HCT116 (cell line): ENCODE data around the gene SPTLC3. TPM values are rescaled to one million over a fixed set of nuclear protein-coding genes. Genes with fewer than 3 reads are reported as not detected.

Source experiments
- ATAC-seq: fragments of 200-7000 bp; cut with Tn5 transposase; 2 replicates; pipeline ENCODE4 v1.9.1; 2020; ENCODE audit warnings: mild to moderate bottlenecking, moderate library complexity
- BruUV-seq: library from RNA; stranded (reverse); fragments of 400-500 nt; replicated peaks from 2 replicates; lab custom pipeline; 2021; lab: Mats Ljungman, UMichigan
- CTCF ChIA-PET: fragments of 300-600 bp; sonication (Branson Sonifier 250); formaldehyde crosslinking; loops from one replicate; lab custom pipeline; 2021; ENCODE audit warnings: antibody characterized with exemption; lab: Charles Lee
- POLR2A ChIA-PET: fragments of 300-600, 350-600 bp; sonication (Branson Sonifier 250); formaldehyde crosslinking; loops from one replicate; lab custom pipeline; 2021; ENCODE audit warnings: antibody characterized with exemption; lab: Charles Lee
- RAD21 ChIA-PET, 2 experiments: fragments of 300-600 bp; sonication (Branson Sonifier 250); formaldehyde crosslinking; loops; one replicate each; lab custom pipeline; 2023; ENCODE audit warnings: low total read pairs in 2 of 2; ENCODE audit not compliant: uncharacterized antibody in 2 of 2, unreplicated experiment in 2 of 2, low non-redundant PET in 1 of 2; lab: Charles Lee
- DNase-seq: peaks from one replicate; pipeline ENCODE4 v3.0.0-alpha.2; 2010; ENCODE audit warnings: low read depth, low spot score
- H2AFZ ChIP-seq: fragments of 200-600 bp; shearing (Covaris generic), sonication (generic); 2 replicates; pipeline ENCODE4 v1.6.1; 2017; ENCODE audit warnings: low read depth, mixed run types, mixed read lengths, antibody characterized with exemption, low read length; ENCODE audit not compliant: poor library complexity, severe bottlenecking
- H3K27ac ChIP-seq: 2 replicates; pipeline ENCODE4 v1.5.1; 2012; ENCODE audit warnings: low read depth, low read length
- H3K27me3 ChIP-seq: fragments of 200-600 bp; sonication (generic); 2 replicates; pipeline ENCODE4 v1.6.1; 2016; ENCODE audit warnings: mixed run types, low read length, mixed read lengths; ENCODE audit not compliant: insufficient read depth
- H3K36me3 ChIP-seq, 2 experiments: fragments of 200-500 bp in 1 of 2; fragments of 200-600 bp in 1 of 2; sonication (Bioruptor generic) in 1 of 2; sonication (generic) in 1 of 2; 2 replicates each; pipeline versions ENCODE4 v1.5.1 to v1.6.1; 2014 to 2016; ENCODE audit warnings: low read length in 2 of 2, inconsistent platforms in 1 of 2, mixed read lengths in 1 of 2, mixed run types in 1 of 2; ENCODE audit not compliant: insufficient read depth in 2 of 2, control insufficient read depth in 1 of 2
- H3K4me1 ChIP-seq, 2 experiments: fragments of 200-600 bp in 1 of 2; sonication (generic) in 1 of 2; 2 replicates each; pipeline versions ENCODE4 v1.5.1 to v1.6.1; 2012 to 2017; ENCODE audit warnings: low read length in 2 of 2, inconsistent platforms in 1 of 2, mild to moderate bottlenecking in 1 of 2, mixed read lengths in 1 of 2, mixed run types in 1 of 2, moderate library complexity in 1 of 2; ENCODE audit not compliant: insufficient read depth in 2 of 2, control insufficient read depth in 1 of 2
- H3K4me2 ChIP-seq: fragments of 200-600 bp; sonication (generic); 2 replicates; pipeline ENCODE4 v1.6.1; 2017; ENCODE audit warnings: mixed run types, low read length, mixed read lengths
- H3K4me3 ChIP-seq, 2 experiments: fragments of 200-600 bp in 1 of 2; sonication (generic) in 1 of 2; replicated peaks in 1 of 2; 2 replicates each; pipeline ENCODE4 v1.5.1; 2011 to 2016; ENCODE audit warnings: low read length in 2 of 2, control low read depth in 1 of 2, low read depth in 1 of 2, mild to moderate bottlenecking in 1 of 2, mixed read lengths in 1 of 2, mixed run types in 1 of 2
- H3K79me2 ChIP-seq: fragments of 200-600 bp; sonication (generic); 2 replicates; pipeline ENCODE4 v1.6.1; 2017; ENCODE audit warnings: mild to moderate bottlenecking, mixed run types, low read length, moderate library complexity, mixed read lengths; ENCODE audit not compliant: insufficient read depth
- H3K9ac ChIP-seq: fragments of 200-600 bp; sonication (generic); 2 replicates; pipeline ENCODE4 v1.6.1; 2016; ENCODE audit warnings: low read length, mixed read lengths
- H3K9me2 ChIP-seq: fragments of 200-600 bp; sonication (generic), shearing (Covaris generic); 2 replicates; pipeline ENCODE4 v1.6.1; 2017; ENCODE audit warnings: mixed run types, mild to moderate bottlenecking, moderate library complexity; ENCODE audit not compliant: insufficient read depth
- H3K9me3 ChIP-seq, 2 experiments: fragments of 200-500 bp in 1 of 2; fragments of 200-600 bp in 1 of 2; sonication (Bioruptor generic) in 1 of 2; sonication (generic) in 1 of 2; 2 replicates each; pipeline ENCODE4 v1.6.1; 2014 to 2017; ENCODE audit warnings: low read length in 2 of 2, mixed read lengths in 2 of 2, inconsistent platforms in 1 of 2, low read depth in 1 of 2, mild to moderate bottlenecking in 1 of 2, mixed run types in 1 of 2, moderate library complexity in 1 of 2; ENCODE audit not compliant: control insufficient read depth in 1 of 2, insufficient read depth in 1 of 2
- H4K20me1 ChIP-seq: fragments of 200-600 bp; sonication (generic), shearing (Covaris generic); 2 replicates; pipeline ENCODE4 v1.6.1; 2017; ENCODE audit warnings: mixed run types, mild to moderate bottlenecking, moderate library complexity; ENCODE audit not compliant: insufficient read depth
- CTCF ChIP-seq, 3 experiments: fragments of 200-600 bp in 1 of 3; sonication (generic) in 1 of 3; IDR thresholded peaks in 2 of 3; conservative IDR thresholded peaks in 1 of 3; 2 replicates each; pipeline ENCODE4 v1.5.1; 2012 to 2017; ENCODE audit warnings: low read depth in 2 of 3, low read length in 2 of 3, antibody characterized with exemption in 1 of 3, borderline replicate concordance in 1 of 3, control low read depth in 1 of 3, mild to moderate bottlenecking in 1 of 3, mixed read lengths in 1 of 3, mixed run types in 1 of 3, moderate library complexity in 1 of 3; ENCODE audit not compliant: insufficient read depth in 1 of 3
- EGR1 ChIP-seq: IDR thresholded peaks from 2 replicates; pipeline ENCODE4 v1.6.1; 2012; ENCODE audit warnings: low read depth
- ELF1 ChIP-seq: IDR thresholded peaks from 2 replicates; pipeline ENCODE4 v1.6.1; 2012; ENCODE audit warnings: low read depth, borderline replicate concordance
- EZH2 ChIP-seq: fragments of 200-600 bp; sonication (generic); IDR thresholded peaks from 2 replicates; pipeline ENCODE4 v1.6.1; 2017; ENCODE audit warnings: antibody characterized with exemption, mixed run types
- EZH2phosphoT487 ChIP-seq: fragments of 200-600 bp; IDR thresholded peaks from 2 replicates; pipeline ENCODE4 v1.6.1; 2018; ENCODE audit warnings: antibody characterized with exemption, borderline replicate concordance
- FOSL1 ChIP-seq: IDR thresholded peaks from 2 replicates; pipeline ENCODE4 v1.6.1; 2012; ENCODE audit warnings: low read depth
- POLR2A ChIP-seq: IDR thresholded peaks from 2 replicates; pipeline ENCODE4 v1.7.0; 2011; ENCODE audit warnings: borderline replicate concordance; ENCODE audit not compliant: insufficient read depth, insufficient read length; ENCODE audit errors: extremely low read depth
- REST ChIP-seq: IDR thresholded peaks from 2 replicates; pipeline ENCODE4 v1.6.1; 2012; ENCODE audit warnings: low read depth
- SIN3A ChIP-seq: IDR thresholded peaks from 2 replicates; pipeline ENCODE4 v1.6.1; 2012; ENCODE audit warnings: low read depth
- ZBTB33 ChIP-seq: IDR thresholded peaks from 2 replicates; pipeline ENCODE4 v1.6.1; 2011; ENCODE audit warnings: mild to moderate bottlenecking, low read length, moderate library complexity; ENCODE audit not compliant: insufficient replicate concordance; ENCODE audit errors: extremely low read depth
- ZNF274 ChIP-seq: fragments of 200-500 bp; sonication (Bioruptor generic); IDR thresholded peaks from 2 replicates; pipeline ENCODE4 v1.6.1; 2014; ENCODE audit warnings: mild to moderate bottlenecking, low read depth, low read length, inconsistent platforms
- intact Hi-C: fragments of 100-400 bp; cut with micrococcal nuclease; formaldehyde crosslinking; loops from 2 replicates; pipeline ENCODE4 v1.10.0; 2022
- total RNA-seq: library from RNA; stranded (reverse); gene quantifications from one replicate; pipeline ENCODE4 v1.2.1, GENCODE V29; 2021; ENCODE audit not compliant: unreplicated experiment
- TF ChIP-seq, protein P1 (sequence below): IDR thresholded peaks from 2 replicates; pipeline ENCODE4 v1.6.1; 2012

Gene SPTLC3
- total RNA-seq, 1 experiment from 2014 or later: not detected

DNA sequence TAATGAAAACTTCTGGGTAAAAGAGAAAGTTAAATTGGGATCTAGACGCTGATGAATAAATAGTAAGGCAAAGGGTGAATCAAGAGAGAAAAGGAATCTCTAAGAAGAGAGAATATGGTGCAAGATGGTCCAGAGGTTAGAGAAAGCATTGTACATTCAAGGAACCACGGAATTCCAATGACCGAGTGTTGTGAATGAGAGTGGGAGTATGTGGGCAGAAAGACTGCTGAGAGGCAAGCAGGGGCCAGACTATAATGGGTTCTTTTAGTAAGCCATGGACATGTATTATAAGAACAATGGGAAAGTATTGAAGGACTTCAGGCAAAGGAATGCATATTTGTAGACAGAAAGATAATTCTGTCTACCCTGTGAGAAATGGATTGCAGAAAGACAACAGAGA is 45.2 kb downstream of the SPTLC3 start:
- Histone ChIP-seq H3K36me3 (no peaks in the 10 kb centered on the region), H3K4me2 (no peak overlapping the region), H3K27me3 (no peaks in the 10 kb centered on the region; the same call in 1 of the 2 replicates), H3K9me3 (no peaks in the 10 kb centered on the region), H3K9ac (no peak overlapping the region), H3K9me2 (no peaks in the 10 kb centered on the region), H3K4me3 (no peak overlapping the region), H3K27ac (no peak overlapping the region), H3K79me2 (no peaks in the 10 kb centered on the region), H2AFZ (no peak overlapping the region), H3K4me1 (no peaks in the 10 kb centered on the region), H4K20me1 (no peaks in the 10 kb centered on the region)
- TF ChIP-seq SIN3A: no peak
- TF ChIP-seq CTCF (IDR thresholded peaks at IDR 0.05 in 2 of 3, conservative IDR thresholded peaks at IDR 0.05 in 1 of 3; ENCODE audit: borderline replicate concordance in 1 of 3, insufficient read depth in 1 of 3, low read depth in 2 of 3, low read length in 2 of 3): no peak
- TF ChIP-seq, protein P1, sequence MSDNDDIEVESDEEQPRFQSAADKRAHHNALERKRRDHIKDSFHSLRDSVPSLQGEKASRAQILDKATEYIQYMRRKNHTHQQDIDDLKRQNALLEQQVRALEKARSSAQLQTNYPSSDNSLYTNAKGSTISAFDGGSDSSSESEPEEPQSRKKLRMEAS: no peak
- TF ChIP-seq POLR2A: no peak
- no peak for TF ChIP-seq FOSL1
- no peak for TF ChIP-seq ELF1
- no peak for TF ChIP-seq EGR1
- intact Hi-C loops: no loop called here
- RAD21 ChIA-PET: no interaction called here
- CTCF ChIA-PET: no interaction called here
- no TSS peak for BruUV-seq
- DNase-seq (no peak), ATAC-seq (no peak)
- POLR2A ChIA-PET: no interaction called here

GRCh38 chr20:13058666-13059389 is 50.1 kb downstream of the SPTLC3 start:
- intact Hi-C loops: no loop called here
- POLR2A ChIA-PET: no interaction called here
- TF ChIP-seq EZH2phosphoT487: no peak
- TF ChIP-seq ZNF274: no peak
- TF ChIP-seq EZH2: no peak
- no peak for TF ChIP-seq REST
- TF ChIP-seq ELF1: no peak
- TF ChIP-seq ZBTB33: no peak

More at GRCh38 chr20:13058666-13059389, 50.1 kb downstream of the SPTLC3 start:
- no peak overlapping the region for H3K9ac ChIP-seq
- H3K36me3 ChIP-seq: no peaks in the 10 kb centered on the region
- no peak overlapping the region for H2AFZ ChIP-seq
- H4K20me1 ChIP-seq: no peaks in the 10 kb centered on the region
- no peaks in the 10 kb centered on the region for H3K4me1 ChIP-seq
- H3K27me3 ChIP-seq: no peaks in the 10 kb centered on the region; the same call in 1 of the 2 replicates
- no peak for DNase-seq
- H3K27ac ChIP-seq: no peak overlapping the region
- BruUV-seq: no TSS peak
- ChIA-PET RAD21 (no interaction called here), CTCF (no interaction called here)
- no peak overlapping the region for H3K4me2 ChIP-seq
- H3K9me2 ChIP-seq: no peaks in the 10 kb centered on the region
- H3K79me2 ChIP-seq: no peaks in the 10 kb centered on the region
- H3K4me3 ChIP-seq: no peak overlapping the region
- ATAC-seq: no peak
- no peaks in the 10 kb centered on the region for H3K9me3 ChIP-seq
